ENCODE data around the gene ISCU.

GRCh38 chr12:108599541-108599940 lies 37.1 kb downstream of the ISCU start:
- TF ChIP-seq, protein P1, sequence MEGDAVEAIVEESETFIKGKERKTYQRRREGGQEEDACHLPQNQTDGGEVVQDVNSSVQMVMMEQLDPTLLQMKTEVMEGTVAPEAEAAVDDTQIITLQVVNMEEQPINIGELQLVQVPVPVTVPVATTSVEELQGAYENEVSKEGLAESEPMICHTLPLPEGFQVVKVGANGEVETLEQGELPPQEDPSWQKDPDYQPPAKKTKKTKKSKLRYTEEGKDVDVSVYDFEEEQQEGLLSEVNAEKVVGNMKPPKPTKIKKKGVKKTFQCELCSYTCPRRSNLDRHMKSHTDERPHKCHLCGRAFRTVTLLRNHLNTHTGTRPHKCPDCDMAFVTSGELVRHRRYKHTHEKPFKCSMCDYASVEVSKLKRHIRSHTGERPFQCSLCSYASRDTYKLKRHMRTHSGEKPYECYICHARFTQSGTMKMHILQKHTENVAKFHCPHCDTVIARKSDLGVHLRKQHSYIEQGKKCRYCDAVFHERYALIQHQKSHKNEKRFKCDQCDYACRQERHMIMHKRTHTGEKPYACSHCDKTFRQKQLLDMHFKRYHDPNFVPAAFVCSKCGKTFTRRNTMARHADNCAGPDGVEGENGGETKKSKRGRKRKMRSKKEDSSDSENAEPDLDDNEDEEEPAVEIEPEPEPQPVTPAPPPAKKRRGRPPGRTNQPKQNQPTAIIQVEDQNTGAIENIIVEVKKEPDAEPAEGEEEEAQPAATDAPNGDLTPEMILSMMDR (IDR thresholded peaks at IDR 0.05): no peak
- TF ChIP-seq EP300 (IDR thresholded peaks at IDR 0.05): no peak
